ENCODE measurements around the gene LAP3.
"Not testable (repeated sequence)": the region's sequence is repeated elsewhere in the genome, so short reads cannot be mapped to it uniquely, and the experiment has no call there.

The LAP3 gene

DNA sequence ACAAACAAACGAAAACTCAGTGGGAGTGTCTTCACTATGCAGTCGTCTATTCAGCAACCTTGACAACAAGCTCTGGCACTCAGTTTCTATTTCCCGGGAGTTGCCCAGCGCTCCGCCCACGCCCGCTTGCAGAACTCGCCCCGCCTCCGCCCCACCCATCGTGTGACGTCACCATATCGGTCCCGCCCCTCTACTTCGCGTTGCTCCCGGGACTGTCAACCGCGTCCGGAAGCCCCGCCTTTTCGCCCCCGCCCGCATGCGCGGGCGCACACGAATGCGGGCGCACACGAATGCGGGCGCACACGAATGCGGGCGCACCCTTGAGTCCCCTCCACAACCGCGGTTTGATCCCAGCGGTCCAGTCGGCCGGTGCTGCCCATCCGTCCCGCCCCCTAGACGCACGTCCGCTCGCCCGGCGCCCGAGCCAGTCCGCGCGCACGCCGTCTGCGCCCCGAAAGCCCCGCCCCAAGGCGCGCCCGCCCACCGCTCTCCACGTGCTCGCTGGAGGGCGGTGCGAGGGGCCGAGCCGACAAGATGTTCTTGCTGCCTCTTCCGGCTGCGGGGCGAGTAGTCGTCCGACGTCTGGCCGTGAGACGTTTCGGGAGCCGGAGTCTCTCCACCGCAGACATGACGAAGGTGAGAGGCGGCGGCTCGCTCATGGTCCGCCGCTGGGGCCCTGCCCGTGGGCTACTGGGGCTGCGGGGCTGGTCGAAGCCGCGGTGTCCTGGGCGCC, at the start of gene LAP3:
TSS of gene LAP3 (plus strand) at position 267 of the 733 bp plus-strand sequence. CDS start at position 535, 268 bp downstream.
- DNase-seq = peak; percentile 95

DNA sequence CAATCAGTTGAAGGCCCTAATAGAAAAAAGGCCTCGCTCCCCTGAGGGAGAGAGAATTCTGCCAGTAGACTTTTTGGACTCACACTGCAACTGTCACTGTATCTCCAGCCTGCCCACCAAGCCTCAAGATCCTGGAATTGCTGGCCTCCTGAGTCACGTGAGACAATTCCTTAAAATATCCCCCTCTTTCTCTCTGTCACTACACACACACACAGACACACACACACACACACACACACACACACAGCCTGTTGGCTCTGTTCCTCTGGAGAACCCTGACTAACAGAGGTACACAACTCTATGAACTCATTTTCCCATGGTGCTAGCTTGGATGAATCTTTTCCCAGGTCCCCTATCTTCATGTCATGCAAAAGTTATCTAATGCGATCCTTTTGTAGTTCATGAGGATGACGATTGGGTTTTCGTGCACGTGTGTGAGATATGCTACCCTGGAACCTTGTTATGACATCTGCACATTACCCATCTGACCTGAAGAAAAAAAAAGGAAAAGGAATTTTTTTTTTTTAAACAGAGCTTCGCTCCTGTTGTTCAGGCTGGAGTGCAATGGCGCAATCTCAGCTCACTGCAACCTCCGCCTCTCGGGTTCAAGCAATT, 48.3 kb upstream of the LAP3 start:
- DNase-seq = no peak

DNA sequence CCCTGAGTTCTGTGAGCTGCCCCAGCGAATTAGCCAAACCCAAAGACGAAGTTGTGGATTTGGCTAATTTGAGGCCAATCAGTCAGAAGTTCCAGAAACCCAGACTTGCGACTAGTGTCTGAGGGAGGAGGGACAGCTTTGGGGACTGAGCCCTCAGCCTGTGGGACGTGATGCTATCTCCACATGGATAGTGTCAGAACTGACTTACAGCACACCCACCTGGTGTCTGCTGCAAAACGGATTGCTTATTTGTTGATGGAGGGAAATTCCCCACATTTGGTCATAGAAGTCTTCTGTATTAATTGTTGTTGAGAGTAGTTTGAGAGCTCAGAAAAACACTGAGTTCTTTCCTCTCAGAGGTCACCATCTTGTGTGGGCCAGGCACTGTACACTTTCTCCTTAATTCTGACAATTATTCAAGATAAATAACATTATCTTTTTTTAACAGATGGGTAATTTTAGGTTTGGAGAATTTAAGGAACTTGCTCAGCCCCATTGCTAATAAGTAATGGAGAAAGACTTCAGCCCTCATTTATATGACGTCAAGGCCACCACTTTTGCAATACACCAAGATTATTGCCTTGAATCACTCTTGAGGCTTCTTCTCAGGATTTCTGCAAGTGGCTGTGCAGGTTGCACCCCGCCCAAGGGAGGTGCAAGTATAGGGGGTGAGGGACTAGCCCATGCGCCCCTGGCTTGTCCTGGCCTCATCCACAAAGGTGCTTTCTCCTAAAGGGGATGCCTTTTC, 45.3 kb upstream of the LAP3 start:
- no peak for DNase-seq

DNA sequence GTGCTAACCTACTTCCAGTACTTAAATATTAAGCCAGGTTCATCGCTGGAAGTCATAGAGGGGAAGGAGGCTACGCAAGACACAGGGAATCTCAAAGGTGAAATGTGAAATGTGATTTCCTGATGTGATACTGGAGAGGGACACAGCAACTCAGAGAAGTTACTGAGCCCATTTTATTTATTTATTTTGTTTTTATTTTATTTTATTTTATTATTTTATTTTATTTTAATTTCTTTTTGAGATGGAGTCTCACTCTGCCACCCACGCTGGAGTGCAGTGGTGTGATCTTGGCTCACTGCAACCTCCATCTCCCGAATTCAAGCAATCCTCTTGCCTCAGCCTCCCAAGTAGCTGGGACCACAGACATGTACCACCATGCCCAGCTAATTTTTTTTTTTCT, 42.3 kb upstream of the LAP3 start:
- no peak for DNase-seq

DNA sequence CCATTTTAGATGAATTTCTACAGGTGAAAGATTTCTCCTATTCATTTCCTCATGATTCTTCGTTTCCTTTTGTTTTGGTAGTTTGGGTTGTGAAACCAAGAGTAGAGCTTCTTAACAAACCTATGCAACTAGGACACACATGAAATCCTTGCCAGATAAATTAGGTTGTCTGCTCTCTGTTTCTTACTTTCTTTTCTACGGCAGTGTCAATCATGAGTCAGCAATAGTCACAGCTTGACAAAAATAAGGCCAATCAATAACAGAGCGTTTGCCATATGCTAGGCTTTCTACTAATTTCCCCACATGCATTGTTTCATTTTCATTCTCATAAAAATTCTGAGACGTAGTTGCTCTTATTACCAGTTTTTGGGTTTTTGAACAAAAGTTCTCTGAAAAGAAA, 41.8 kb upstream of the LAP3 start:
- DNase-seq = no peak

DNA sequence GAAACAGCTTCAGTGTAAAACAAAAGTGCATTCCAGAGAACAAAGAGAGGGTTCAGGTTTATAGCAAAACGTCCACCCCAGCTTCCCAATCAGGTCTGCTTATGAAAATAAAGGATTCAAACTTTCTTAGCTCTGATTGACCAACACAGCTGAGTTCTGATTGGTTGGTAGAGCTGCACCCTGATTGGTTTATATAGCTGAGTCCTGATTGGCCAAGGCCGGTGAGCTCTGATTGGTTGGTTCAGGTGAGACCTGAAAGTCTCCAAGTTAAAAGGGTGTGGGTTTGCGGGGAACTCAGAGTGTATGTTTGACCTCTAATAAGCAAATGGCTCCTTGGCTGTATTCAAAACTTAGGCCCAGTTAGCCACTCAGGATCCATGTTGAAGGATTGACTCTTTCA, 41.1 kb upstream of the LAP3 start:
- peak; percentile 4 for DNase-seq

DNA sequence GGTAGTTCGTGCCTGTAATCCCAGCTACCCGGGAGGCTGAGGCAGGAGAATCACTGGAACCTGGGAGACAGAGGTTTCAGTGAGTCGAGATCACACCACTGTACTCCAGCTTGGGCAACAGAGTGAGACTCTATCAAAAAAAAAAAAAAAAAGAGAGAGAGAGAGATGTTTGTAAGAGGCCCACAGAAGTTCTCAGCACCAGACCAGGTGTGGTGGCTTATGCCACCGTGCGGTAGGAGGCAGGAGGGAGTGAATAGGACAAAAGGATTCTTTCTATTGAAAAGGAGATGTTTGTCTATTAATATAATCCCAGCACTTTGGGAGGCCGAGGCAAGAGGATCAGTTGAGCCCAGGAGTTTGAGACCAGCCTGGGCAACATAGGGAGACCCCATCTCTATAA, 39.9 kb upstream of the LAP3 start:
- not testable (repeated sequence) for DNase-seq

DNA sequence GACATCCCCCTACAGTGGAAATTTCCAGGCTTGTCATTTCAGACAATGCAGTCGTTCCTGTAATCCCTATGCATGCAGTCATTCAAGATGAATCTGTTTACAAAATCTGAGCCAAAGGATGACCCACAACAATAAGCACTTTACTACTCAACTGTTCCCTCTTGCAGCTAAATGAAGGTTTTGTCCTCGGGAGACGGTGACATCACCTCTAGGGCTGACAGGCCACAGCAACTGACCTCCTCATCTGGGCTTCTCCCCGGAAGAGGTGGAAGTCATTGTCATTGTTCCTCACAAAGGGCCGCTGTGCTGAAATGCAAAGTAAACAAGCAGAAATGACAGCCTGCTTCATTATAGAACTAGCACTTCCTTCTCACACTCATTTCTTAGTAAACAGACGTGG, 32.8 kb upstream of the LAP3 start:
- DNase-seq = no peak

DNA sequence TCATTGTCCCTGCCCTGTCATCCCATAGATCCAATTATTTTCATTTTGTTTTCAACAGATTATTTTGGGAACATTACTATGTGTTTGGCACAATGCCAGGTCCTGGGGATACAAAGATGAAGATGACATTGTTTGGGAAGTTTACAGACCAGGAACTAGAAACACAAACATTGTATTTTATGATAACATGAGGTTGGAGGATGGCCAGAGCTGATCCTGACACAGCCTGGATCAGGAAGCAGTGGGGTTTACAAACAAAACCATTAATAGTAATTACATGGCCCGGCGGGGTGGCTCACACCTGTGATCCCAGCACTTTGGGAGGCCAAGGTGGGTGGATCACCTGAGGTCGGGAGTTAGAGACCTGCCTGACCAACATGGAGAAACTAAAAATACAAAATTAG, 32.2 kb upstream of the LAP3 start:
- no peak for DNase-seq

DNA sequence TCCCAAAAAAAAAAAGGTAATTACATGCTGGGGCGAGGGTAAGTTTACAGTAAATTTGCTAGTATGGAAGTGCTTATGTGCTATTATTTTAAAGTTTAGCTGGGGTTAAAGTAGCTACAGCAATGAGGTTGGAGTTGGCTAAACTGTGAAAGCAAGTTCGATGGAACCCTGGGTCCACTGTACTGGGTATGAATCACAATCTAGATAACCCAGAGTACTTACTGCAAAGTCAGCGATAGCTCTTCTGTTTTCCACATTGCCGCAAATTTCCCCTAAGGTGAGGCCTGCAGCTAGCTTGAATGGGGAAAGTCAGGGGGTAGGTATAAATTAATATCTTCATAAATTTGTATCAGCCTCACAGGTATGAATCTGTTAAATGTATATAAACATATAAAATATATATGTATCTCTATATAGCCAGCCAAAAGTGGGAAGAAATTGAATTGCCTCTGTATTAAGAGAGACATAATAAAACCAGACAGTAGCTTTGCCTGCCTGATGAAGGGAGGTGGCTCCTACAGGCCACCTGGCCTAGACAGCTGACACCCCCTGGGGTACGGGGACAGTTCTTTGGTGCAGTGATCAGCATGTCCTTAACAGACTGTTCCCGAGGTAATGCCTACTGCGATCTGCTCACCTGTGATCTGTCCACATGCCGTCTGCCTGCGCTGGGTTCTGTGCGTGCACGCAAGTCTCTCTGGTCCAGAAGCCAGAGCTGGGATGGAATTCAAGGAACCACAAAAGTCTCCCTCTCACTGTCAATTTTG, 31.4 kb upstream of the LAP3 start:
- DNase-seq = no peak

DNA sequence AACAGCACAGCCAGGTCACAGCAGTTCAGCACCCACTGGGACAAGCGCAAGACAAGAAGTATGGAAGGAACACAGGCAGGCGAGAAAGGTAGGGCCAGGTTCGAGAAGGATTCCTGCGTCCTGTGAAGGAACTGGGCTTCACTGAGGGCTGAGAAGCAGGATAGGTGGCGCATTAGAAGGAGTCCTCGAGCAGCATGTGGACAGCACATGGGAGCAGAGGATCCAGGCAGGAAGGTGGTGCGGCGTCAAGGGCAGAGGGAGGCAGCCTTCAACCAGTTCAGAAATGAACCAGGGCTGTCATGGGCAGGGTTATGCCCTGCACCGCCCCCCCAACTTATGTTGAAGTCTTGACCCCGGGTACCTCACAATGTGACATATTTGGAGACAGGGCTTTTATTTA, 30.8 kb upstream of the LAP3 start:
- no peak for DNase-seq

DNA sequence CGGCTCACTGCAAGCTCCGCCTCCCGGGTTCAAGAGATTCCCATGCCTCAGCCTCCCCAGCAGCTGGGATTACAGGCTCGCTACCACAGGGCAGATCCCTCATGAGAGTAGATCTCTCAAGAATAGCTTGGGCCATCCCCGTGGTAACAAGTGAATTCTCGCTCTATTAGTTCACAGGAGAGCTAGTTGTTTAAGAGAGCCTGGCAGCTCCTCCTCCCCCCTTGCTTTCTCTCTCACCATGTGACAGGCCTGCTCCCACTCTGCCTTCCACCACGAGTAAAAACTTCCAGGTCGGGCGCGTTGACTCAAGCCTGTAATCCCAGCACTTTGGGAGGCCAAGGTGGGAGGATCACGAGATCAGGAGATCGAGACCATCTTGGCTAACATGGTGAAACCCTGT, 30.3 kb upstream of the LAP3 start:
- no peak for DNase-seq

DNA sequence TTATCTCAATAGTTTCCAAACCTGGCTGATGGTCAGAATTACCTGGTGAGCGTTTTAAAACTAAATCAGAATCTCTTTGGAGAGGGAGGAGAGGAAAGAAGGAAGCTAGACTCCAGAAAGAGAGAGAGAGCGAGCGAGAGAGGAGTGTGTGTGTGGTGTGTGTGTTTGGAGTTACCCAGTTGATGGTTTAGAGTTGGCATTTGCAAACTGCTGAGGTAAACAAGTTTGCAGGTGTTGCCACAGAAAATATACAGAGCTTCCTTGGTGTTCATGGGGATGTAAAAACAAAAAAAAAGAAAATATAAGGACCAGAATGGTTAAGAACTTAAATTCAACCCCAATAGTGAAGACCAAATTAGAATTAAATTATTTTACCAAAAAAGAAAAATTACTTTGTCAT, 26.4 kb upstream of the LAP3 start:
- DNase-seq = no peak

DNA sequence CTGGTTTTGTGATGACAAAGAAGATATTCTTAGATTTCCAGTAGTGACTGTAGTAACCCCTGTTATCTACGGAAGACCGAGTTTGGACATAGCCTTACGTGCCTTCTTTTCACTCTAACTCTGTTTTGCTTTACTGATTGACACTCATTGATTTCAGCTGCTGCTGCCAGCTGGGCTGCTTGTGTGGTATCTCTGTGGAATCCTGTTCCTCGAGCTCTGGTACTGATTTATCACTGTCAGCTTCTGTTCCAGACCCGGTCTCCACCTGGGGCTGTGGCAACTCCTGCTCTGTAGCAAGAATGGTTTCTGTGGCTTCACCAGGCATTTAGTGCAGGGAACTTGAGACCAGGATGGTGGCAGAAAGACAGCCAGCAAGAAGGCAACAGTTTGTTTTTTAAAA, 24.6 kb upstream of the LAP3 start:
- no peak for DNase-seq

DNA sequence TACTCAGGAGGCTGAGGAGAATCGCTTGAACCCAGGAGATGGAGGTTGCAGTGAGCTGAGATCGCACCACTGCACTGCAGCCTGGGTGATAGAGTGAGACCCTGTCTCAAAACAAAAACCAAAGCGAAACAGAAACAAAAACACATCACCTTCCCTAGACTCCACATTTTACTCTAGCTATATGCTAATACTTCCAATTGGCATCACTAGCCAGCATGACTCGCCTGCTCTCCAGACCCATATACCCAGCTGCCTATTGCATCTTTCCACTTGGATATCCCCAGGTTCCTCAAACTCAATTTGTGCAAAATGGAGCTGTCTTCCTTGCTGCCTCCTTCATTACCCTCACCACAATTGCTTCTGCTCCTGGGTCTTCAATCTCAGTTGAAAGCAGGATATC, 22.4 kb upstream of the LAP3 start:
- no peak for DNase-seq

DNA sequence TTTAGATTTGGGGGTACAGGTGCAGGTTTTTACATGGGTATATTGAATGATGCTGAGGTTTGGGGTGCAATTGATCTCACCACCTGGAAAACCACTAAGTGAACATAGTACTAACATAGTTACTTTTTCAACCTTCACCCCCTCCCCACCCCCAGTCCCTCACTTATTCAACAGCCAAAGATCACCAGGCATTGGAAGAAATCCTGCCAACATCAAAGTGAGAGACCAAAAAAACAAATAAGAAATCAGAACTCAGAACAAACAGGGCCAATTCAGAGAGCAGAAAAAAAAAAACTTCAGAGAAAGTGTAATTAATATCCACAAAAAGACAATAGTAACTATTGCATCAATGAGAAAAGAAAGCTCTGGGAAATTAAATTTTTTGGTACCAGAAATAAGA, 20.5 kb upstream of the LAP3 start:
- no peak for DNase-seq

DNA sequence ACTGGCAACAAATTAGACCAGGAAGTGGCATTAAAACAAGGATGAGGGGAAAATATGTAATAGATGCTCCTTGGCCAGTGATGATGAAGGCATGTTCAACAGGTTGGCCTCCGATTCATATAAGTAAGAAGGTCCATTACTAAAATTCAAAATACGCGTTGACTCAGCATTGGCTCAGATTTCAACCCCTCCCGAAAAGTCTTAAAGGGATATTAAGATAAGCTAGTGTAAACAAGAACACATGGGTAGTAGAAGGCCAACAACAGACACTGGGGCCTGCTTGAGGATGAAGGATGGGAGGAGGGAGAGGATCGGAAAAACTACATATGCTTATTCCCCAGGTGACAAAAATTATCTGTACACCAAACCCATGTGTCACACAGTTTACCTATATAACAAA, 19.1 kb upstream of the LAP3 start:
- no peak for DNase-seq

DNA sequence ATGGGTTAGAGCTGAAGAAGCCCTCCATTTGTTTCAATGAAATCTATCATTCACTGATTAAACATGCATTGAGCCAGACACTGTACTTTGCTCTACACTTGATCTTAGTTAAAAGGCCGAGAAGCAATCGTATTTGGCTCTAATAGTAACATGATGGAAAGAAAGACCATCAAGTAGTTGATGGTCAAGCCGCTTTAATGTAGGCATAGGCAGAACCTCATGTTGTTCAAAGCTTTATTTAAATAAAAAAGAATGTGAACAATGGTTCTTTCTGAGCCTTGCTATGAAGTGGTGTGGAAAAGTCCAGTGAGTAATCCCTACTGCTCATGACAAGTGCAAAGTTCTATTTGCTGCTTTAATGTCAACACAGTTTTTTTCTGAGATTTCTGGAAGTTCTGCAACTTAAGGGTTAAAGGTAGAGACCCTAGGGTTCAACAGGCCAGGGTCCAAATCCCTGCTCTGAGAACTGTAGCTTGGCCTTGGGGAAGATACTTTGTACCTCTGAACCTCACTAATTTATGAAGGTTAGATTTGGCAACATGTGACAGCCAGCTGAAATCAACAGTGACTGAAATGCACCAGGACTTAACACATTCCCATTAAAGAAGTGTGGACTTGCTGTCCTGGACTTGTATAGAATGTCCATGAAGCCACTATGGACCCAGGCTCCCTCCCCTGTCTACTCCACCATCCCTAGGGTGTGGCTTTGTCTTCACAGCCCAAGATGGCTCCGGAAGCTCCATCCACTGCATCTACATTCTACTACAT, 17.9 kb upstream of the LAP3 start:
- no peak for DNase-seq

DNA sequence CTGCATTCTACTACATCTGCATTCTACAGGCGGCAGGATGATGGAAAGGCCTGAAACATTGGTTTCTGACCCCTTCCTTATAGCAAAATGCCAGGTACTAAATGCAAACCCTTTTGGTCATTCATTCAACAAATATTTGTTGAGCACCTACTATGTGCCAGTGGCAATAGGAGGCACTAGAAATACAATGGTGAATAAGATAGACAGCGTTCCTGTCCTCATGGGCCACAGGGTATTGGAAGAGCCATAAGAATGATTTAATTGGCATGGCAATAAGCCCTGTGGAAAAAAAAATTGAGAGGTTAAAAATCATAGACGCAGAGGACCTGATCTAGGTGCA, 17.3 kb upstream of the LAP3 start:
- DNase-seq = no peak

DNA sequence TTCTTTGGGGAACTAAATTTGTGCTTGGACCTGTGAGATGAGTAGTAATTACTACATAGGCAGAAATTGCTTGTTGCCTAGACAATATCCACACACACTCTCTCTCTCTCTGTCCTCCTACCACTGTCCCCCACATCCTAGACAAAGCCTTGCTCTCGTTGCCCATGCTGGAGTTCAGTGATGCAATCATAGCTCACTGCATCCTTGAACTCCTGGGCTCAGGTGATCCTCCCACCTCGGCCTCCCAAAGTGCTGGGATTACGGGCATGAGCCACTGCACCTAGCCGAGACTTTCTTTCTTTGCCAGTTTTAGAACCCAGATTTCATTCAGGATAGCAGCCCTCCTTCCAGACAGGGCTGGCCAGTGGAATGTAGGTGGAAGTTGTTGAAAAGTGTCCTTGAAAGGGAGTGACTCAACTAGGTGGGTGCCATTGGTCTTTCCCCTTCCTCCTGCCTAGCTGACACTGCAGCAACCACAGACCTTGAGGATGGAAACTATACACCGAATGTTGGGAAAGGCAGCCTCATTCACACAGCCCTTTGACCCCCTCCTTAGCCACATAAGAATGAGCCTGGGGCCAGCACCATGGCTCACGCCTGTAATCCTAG, 16.8 kb upstream of the LAP3 start:
- DNase-seq = no peak

DNA sequence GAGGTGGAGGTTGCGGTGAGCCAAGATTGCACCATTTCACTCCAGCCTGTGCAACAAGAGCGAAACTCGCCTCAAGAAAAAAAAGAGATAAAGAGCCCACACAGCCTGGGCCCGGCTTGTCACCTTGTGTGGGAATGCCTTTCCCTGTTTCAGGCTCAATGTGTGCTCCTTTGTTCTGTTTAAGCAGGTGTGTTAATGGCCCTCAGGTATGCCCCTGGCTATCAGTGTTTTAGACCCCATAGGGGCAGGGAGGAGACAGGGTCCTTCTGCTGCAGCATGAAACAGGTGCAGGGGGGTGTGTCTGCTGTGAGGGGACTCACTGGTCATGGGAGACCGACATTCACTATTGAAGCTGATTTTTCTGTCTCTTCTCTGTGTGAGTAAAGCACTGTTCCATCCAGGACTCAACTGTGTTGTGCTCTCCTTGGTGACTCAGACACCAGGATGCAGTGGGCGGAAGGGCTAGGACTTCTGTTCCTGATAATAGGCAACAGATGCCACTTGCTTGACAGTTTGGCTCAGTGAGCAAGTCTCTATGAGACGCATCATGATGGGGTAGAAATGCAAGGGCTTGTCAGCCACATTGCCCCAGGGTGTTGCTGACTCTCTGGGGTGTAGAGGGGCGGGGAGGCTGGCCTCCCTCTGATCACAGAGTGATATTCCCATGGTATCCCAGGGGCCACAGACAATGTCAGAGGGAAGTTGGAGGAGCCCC, 15.6 kb upstream of the LAP3 start:
- peak; percentile 77 for DNase-seq

DNA sequence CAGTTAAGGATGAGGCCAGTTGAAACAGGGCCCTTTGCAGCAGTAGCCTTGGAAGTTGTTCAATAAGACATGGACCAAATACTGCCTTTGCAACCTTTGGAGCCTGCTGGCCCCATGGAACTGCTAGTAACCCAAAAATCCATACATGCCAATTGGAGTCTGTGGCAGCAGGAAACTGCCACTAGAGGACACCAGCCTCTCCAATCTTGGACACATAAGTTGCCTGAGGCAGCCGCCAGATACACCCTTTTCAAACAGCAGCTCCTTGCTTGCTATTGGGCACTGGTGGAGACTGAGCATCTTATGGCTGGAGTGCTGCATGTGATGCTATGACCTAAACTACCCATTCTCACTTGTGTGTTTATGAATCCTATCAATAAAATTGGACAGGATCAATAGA, 14.8 kb upstream of the LAP3 start:
- DNase-seq = no peak
